ENCODE measurements around the gene MMP24OS. TPM values are rescaled to one million over a fixed set of nuclear protein-coding genes. Genes with fewer than 3 reads are reported as not detected.

The MMP24OS gene
- polyA plus RNA-seq, 3 donors, result 9.5 to 43.9 (median 9.6) TPM

- Histone ChIP-seq H3K27ac (ENCODE audit: low read depth in 1 of 2, low read length in 2 of 2) (no peak overlapping the region), H3K9me3 (replicated peaks in 1 of 2; ENCODE audit: control insufficient read depth in 1 of 2, insufficient read depth in 1 of 2, low read length in 2 of 2) (no peaks in the 10 kb centered on the region), H4K20me1 (ENCODE audit: insufficient read depth, low read length) (peaks cover 5% of the 10 kb centered on the region), H3K9ac (ENCODE audit: insufficient read depth, low read length, poor library complexity, severe bottlenecking) (no peak overlapping the region), H3K4me2 (replicated peaks; ENCODE audit: extremely low read depth, low read length, poor library complexity, severe bottlenecking) (no peak overlapping the region), H3K36me3 (replicated peaks in 1 of 2; ENCODE audit: control insufficient read depth in 1 of 2, insufficient read depth in 2 of 2, low read length in 2 of 2) (peaks cover 4 to 5% of the 10 kb centered on the region in 2 donors), H3K4me1 (ENCODE audit: control insufficient read depth in 1 of 2, insufficient read depth in 2 of 2, low read length in 2 of 2) (peaks cover 16 to 18% of the 10 kb centered on the region in 2 donors), H2AFZ (ENCODE audit: insufficient read depth, low read depth, low read length, poor library complexity, severe bottlenecking) (no peak overlapping the region), H3K27me3 (ENCODE audit: control insufficient read depth in 2 of 2, insufficient read depth in 2 of 2, low read length in 2 of 2) (no peaks in the 10 kb centered on the region), H3K4me3 (replicated peaks in 1 of 3; ENCODE audit: low read depth in 2 of 3, low read length in 3 of 3) (no peak overlapping the region), H3K79me2 (ENCODE audit: insufficient read depth, low read length) (peaks cover 26% of the 10 kb centered on the region)
- intact Hi-C loops (cut with micrococcal nuclease), result no loop called here
- Mint-ChIP-seq H3K27me3 (ENCODE audit: low read depth in 3 of 3) (peaks cover 1 to 5% (median 4%) of the 10 kb centered on the region in 3 donors), H3K4me1 (peaks cover 19% of the 10 kb centered on the region), H3K4me3 (no peak overlapping the region), H3K27ac (no peak overlapping the region), H3K9me3 (no peaks in the 10 kb centered on the region), H3K36me3 (peaks cover 5 to 7% of the 10 kb centered on the region in 2 donors)
- 95% methylated on average over 16 of the region's 17 CpGs for WGBS (ENCODE audit: insufficient coverage)
- no peak for TF ChIP-seq CTCF (IDR thresholded peaks at IDR 0.05)
- DNase-seq, result no peak
Measured at GRCh38 chr20:35286899-35287508, 9.1 kb upstream of the MMP24OS start.

- Histone ChIP-seq H4K20me1 (ENCODE audit: insufficient read depth, low read length) (peaks cover 5% of the 10 kb centered on the region), H3K4me1 (ENCODE audit: control insufficient read depth in 1 of 2, insufficient read depth in 2 of 2, low read length in 2 of 2) (peaks cover 16 to 18% of the 10 kb centered on the region in 2 donors), H3K9ac (ENCODE audit: insufficient read depth, low read length, poor library complexity, severe bottlenecking) (no peak overlapping the region), H3K27me3 (ENCODE audit: control insufficient read depth in 2 of 2, insufficient read depth in 2 of 2, low read length in 2 of 2) (no peaks in the 10 kb centered on the region), H2AFZ (ENCODE audit: insufficient read depth, low read depth, low read length, poor library complexity, severe bottlenecking) (peak overlapping the region; percentile 26), H3K36me3 (replicated peaks in 1 of 2; ENCODE audit: control insufficient read depth in 1 of 2, insufficient read depth in 2 of 2, low read length in 2 of 2) (peaks cover 4 to 11% of the 10 kb centered on the region in 2 donors), H3K27ac (ENCODE audit: low read depth in 1 of 2, low read length in 2 of 2) (no peak overlapping the region), H3K4me2 (replicated peaks; ENCODE audit: extremely low read depth, low read length, poor library complexity, severe bottlenecking) (no peak overlapping the region), H3K4me3 (replicated peaks in 1 of 3; ENCODE audit: low read depth in 2 of 3, low read length in 3 of 3) (no peak overlapping the region), H3K79me2 (ENCODE audit: insufficient read depth, low read length) (peaks cover 32% of the 10 kb centered on the region), H3K9me3 (replicated peaks in 1 of 2; ENCODE audit: control insufficient read depth in 1 of 2, insufficient read depth in 1 of 2, low read length in 2 of 2) (no peaks in the 10 kb centered on the region)
- no peak overlapping the region for H3K4me3 Mint-ChIP-seq
- no peak for TF ChIP-seq CTCF (IDR thresholded peaks at IDR 0.05)
- H3K36me3 Mint-ChIP-seq, result peaks cover 5 to 12% of the 10 kb centered on the region in 2 donors
- intact Hi-C loops (cut with micrococcal nuclease), result no loop called here
- peak overlapping the region in 3 of 7 donors; percentile 5 to 68 (median 43) for H3K27ac Mint-ChIP-seq
- 98% methylated on average over 11 of the region's 12 CpGs for whole genome bisulfite sequencing (ENCODE audit: insufficient coverage)
- peaks cover 1 to 5% (median 4%) of the 10 kb centered on the region in 3 donors for H3K27me3 Mint-ChIP-seq (ENCODE audit: low read depth in 3 of 3)
- no peaks in the 10 kb centered on the region for H3K9me3 Mint-ChIP-seq
- H3K4me1 Mint-ChIP-seq, result peaks cover 19% of the 10 kb centered on the region
- no peak for DNase-seq
Measured at GRCh38 chr20:35286077-35286898, 8.4 kb upstream of the MMP24OS start.
